ENCODE data around the gene FOXP1.
A peak's percentile ranks its signal among the peaks of the same experiment; 100 is the strongest.

The FOXP1 gene

DNA sequence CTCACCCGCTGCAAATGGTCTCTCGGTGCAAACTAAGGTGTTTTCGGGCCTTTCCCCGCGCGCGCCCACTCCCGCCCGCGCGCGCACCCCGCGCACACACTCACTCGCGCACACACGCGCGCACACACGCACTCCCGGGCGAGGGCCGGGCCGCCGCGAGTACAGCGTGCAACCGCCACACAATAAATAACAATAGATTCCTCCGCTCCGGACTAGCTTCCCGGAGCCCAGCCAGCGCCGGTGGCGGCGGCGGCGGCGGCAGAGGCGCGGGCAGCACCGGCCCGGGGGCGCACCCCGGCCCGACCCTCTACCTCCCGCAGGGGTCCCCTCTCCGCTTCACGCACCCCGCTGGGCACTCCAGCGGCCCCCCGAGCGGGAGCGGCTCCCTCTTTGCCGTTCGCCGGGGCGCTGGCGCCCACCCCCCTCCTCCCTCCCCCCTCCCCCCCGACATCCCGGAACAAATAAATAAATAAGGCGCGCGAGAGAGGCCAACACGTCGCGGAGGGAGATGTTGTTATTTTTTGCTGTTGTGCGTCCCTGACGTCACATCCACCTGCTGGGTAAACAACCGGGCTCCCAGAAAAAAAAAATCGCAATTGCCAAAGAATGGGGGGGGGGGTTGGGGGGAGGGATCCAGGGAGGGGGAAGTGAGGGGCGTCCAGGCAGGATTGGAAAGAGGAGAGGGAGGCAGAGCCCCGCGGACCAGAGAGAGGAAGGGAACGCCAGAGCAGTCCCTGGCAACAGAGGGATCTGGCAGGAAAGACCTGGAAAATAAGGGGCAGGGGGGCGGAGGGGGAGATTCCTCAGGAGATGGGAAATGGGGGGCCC is at the start of gene FOXP1:
FOXP1 (minus strand) TSS at position 163 of the 828 bp plus-strand sequence. CDS start 385,347 bp downstream, outside the sequence.
- DNase-seq = peak; percentile 70

DNA sequence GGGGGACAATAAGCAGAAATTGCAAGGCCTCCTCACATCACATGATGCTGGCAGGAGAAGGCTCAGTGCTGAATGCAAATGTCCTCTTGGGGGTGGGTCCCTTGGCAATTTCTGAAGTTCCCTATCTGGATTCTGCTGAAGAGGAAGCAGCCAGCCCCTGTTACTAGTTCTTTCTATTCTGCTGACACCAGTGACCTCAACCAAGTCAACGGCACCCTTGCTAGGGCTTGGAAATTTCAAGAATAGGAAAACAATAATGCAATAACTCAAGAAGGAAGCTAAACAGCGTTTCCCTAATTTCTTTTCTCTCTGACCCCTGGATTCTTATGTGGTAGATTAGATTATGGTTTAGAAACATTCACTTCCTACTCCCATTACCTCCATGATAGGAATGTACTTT is 46.2 kb upstream of the FOXP1 start:
- DNase-seq = no peak

DNA sequence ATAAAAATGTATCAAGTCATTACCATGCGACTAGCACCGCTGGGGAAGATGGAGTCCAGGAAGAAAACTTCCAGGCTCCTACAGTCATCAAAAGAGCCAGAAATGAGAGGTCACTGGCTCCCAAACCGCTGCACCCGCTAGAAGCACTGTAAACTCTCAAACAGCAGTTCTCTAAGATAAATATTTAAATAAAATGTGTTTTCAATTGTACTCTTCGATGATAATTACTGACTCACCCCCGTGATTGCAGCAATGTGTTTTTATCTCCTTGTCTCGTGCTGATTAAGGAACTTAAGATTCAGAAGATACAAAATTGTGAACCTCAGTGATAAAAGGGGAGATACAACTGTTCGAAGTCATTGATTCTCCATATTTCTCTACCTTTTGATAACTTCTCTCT is 45.8 kb upstream of the FOXP1 start:
- DNase-seq = peak; percentile 80

DNA sequence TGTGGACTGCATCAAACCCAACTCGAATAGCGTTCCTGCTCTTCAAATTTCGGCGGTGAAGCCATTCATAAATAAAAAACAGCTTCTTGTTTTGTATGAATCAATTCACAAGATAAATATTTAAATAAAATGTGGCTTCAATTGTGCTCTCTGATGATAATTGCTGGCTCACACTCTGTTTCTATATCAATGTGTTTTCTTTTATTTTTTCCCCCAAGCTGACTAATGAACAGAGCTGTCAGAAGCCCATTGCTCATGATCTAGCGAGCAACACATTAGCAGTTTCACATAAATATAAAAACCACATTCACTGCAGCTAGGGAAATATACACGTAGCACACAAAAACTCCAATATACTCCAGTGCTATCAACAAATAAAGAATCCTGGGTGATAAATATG is 45.0 kb upstream of the FOXP1 start:
- peak; percentile 50 for DNase-seq

DNA sequence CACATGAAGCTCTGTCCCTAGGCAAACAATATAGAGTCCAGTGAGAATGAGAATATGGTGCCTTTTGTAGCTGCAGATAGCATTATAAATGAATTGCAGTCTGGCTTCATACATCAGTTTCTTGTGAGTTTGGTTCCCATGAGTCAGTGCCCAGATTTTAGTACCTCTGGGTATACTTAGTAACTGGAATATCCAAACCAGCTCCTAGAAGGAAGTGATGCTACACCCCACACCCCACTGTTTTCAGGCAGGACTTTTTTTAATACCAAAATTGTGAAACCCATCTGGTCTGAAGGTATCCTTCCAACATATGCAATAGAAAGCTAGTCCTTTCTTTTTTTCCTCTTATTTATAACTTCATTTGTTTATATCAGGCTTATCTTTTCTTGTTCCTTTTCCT is 42.1 kb upstream of the FOXP1 start:
- no peak for DNase-seq

DNA sequence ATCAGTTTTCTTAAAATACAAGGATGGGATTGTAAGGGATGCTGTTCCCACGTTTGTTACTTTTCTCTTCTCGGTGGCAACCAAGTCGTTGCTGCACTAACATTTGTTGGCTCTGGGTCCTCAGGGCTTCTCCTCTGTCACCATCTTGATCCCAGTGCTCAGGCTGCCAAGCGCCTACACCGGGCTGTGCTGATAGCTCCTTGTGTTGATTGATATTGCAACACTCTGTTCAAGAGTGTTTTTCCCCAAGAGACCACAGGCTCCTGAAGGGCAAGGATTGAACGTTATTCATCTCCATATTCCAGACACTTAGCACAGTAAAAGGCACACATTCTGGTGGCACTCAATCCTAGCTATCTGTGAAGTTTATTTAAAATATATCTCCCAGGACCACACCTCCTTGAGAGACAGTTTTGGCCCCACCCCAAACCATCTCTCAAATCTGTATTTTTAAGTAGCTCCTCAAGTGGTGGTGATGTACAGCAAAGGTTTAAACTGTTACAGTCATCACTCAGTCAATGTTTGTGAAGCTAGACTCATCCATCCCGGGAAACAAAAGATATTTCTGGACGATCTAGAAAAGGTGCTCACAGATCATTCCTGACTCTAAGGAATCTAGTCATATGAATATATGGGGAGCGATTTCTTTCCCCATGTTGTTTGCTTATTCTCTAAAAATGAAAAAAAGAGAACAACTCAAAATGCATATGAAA is 38.5 kb upstream of the FOXP1 start:
- DNase-seq = no peak

DNA sequence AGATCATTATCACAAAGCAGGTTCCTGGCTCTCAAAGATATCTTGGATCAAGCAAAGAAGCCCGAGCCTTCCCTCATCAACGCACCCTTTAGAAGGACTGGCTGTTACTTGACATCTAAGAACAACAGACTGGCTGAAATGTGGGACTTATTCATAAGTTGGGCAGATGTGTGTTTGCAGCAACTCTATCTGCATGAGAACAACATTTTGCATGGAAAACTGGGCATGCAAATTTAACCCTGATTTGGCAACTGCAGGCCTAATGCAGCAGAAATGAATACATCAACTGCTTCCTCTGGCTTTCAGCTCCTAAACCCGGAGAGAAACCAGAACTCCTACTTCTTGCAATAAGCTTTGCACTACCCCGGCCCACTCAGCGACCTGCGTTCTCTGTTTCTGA is 35.0 kb upstream of the FOXP1 start:
- DNase-seq = no peak

DNA sequence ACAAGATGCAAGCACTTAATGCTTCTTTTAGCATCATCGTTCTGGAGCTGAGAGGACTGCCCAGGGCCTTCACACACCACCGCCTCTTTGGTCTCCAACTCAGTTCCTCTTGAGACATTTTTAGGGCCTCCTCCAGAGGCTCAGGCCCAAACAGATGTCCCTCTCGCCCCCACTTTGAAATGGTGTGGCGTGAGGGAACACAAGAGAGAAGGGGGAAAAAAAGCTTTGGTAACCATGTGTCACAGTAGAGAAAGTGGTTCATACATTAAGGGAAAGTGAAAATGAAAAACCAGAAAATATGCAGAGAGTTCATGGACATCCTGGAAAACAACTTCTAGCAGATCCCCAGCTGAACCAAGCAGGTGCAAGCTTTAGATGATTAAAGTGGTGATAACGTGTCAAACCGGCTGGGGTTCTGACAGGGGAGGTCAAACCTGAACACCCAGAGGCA is 33.1 kb upstream of the FOXP1 start:
- no peak for DNase-seq

DNA sequence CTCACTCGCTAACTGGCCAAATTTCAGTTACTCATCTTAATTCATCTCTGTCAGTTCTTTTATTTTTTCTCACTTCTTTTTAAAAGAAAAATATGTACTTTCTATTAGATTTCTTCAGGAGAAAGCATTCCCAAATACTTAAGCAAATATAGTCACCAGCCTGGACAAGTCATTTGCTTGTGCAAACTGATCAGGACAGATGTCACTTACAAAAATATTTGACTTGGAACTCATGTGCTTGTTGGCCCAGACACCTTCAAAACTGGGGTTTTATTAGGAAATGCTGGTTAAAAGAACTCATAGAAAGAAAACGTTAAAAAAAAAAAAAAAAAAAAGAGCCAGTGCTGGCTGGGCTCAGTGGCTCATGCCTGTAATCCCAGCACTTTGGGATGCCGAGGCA is 31.3 kb upstream of the FOXP1 start:
- DNase-seq = no peak

DNA sequence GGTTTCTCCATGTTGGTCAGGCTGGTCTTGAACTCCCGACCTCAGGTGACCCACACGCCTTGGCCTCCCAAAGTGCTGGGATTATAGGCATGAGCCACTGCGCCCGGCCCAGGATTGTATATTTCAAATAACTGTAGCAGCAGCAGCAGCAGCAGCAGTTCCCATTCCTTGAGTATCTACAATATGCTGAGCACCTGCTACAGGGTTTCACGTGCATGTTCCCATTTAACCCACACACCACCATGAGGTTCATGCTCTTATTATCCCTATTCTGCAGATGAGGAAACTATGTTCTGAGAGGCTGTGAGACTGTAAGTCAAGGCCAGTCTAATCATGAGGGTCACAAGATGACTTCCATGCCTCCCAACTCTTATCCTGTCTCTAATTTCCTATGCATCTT is 30.9 kb upstream of the FOXP1 start:
- no peak for DNase-seq

DNA sequence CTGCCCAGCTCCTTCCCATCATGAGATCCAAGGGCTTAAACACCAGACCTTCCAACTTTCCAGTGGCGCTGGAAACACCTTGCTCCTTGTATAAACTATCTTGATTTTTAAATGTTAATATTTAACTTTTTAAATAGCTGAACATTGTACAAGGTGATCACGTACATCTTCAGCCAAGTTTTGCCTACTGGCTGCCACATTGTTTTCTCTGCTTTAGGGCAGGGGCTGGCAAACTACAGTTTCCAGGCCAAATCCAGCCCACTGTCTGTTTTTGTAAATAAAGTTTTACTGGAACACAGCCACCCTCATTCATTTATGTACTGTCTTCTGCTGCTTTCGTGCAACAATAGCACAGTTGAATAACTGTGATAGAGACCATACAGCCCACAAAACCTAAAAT is 27.6 kb upstream of the FOXP1 start:
- no peak for DNase-seq

DNA sequence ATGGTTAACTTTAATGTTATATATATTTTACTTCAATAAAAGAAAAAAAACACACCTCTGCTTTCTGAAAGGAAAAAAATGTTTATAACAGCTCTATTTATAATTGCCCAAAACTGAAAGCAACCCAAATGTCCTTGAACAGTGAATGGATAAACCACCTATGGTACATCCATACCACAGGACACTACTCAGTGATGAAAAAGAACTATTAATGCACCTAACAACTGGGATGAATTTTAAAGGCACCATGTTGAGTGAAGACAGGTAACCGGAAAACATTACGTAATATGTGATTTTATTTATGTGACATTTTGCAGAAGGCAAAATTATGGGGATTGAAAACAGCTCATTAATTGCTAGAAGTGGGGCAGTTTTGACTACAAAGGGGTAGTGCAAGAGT is 23.8 kb upstream of the FOXP1 start:
- DNase-seq = no peak

DNA sequence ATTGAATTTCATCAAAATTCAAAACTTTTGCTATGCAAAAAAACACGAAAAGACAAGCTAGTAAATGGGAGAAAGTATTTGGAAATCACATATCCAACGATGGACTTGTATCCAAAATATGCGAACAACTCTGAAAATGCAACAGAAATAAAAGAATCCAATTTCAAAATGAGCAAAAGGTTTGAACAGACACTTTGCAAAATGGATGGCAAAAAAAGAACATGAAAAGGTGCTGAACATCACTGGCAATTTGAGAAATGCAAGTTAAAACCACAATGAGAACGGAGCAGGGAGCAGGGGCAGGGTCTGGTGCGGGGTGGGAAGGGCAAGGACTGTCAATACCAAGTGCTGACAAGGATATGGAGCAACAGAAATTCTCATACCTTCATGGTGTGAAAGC is 23.1 kb upstream of the FOXP1 start:
- no peak for DNase-seq

DNA sequence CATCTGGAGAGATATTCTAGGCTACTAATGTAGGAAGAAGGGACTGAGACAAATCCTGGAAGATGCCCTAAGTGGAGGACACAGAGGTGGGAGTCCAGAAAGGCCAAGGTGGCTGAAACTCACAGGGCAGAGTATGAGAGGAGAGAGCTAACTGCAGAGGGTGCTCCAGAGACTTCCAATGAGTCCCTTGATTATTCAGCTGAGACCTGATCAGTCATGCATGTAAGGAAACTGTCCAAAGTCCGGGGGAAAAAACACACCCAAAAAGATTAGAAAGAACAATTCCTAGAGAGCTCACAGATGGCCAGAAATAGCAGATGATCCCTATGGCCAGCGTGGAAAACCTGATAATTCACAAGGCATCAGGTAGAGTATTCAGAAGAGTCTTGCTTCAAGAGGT is 18.7 kb upstream of the FOXP1 start:
- no peak for DNase-seq

DNA sequence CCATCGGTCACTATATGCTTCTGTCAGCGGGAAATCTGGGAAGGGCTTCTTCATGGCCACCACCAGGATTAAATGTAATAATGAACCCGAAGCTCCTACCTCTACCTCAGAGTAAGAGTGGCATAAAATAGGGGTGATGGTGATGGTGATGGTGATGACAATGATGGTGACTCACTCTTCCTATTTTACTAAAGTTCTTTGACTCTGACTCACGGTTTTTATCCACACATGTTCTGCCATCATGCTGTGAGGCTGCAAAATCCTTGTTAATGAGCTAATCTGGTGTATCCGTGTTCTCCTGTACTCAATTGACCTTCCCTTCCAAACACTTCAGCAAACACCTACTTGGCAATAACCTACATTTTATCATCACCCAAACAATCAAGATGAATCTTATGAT is 18.3 kb upstream of the FOXP1 start:
- DNase-seq = peak; percentile 79

DNA sequence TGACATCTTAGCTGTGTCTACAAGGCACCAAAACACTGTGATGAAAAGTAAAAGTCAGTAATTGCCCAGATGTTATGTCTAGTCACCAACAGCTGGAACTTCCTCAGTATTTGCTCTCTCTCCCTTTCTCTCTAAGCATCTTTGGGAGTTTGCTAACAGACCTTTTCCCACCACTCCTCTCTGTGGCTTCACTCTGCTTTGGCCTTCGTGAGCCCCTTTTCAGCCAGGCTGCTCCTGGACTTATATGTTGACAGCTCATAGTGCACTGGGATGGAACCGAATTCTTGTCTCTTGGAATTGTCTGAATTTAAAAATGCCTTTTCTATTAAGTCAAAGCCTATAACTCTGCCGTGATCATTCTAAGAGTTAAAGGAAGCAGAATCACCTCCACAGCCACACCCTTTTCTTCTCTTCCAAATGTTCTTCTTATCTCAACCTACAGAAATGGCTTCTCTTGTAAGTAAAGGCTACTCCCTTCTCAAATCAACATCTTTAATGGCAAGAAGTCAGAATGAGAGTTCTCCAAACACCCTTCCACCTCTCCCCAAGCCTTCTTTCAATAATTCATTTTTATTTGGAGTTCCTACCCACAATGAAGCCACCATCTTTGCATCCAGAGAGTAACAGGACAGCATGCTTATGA is 17.2 kb upstream of the FOXP1 start:
- DNase-seq = no peak

DNA sequence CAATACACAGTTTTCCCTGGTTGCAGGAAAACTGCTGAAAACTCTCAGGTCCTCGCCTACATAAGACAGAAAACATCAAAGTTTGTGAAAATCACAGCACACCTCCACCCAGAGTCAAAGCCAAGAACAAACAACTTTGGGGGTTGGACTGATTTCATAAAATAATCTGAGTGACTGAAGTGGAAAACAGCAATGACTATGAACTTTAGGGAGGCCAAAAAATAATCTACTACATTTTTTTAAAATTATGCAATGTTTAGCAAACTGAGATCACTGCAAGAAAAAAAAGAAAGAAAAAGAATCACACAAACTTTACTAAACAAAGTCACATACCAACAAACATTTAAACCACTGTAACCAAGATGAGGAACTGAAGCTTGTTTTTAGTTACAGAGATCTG is 15.9 kb upstream of the FOXP1 start:
- DNase-seq = no peak

DNA sequence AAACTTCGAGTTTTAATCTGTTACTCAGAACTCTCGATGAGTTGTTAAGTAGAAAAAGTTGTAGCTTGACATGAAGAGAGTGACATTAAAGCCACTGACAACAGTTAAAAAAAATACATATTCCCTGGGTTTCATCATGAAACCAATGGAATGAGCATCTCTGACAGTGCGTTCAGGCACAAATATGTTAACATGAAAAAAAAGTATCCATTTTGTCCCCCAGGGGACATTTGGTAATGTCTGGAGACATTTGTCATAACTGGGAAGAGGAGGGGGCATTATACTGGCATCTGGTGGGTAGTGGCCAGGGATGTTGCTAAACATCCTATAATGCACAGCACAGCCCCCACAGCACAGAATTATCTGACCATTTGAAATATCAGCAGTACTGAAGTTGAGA is 14.8 kb upstream of the FOXP1 start:
- DNase-seq = no peak

DNA sequence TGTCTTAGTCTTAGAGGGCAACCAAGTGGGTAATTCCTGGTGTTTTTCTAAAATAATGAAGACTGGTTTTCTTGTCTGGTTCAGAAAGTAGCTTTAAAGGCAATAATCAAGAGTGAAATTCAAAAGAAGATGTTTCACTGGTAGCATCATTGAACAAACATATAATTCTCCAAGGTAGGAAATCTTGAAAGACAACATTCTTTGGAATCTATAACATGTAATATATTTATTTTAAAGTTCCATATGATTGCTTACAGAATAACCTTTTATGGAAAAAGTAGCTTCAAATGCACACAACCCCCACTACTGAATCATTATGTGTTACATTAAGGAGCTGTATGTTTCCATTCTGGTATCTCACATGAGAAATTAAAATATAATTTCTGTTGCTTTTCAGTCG is 13.8 kb upstream of the FOXP1 start:
- DNase-seq = no peak

DNA sequence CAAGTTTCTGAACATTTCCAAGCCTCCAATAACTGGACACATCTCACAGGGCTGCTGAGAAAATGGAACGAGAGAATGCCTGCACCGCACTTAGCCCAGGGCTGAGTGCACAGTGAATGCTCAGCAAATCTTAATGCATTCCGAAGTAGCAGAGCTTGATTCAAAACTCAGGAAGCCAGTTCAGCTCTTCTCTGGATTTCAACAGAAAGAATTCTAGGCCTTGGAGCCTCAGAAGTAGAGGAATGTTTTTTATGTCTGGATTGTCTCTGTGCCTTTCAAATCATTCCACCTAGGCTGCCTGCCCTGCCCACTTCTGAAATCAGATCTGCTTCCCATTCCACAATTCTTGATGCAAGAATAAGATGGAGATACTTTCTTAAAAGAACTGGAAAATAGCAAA is 9.6 kb upstream of the FOXP1 start:
- no peak for DNase-seq

DNA sequence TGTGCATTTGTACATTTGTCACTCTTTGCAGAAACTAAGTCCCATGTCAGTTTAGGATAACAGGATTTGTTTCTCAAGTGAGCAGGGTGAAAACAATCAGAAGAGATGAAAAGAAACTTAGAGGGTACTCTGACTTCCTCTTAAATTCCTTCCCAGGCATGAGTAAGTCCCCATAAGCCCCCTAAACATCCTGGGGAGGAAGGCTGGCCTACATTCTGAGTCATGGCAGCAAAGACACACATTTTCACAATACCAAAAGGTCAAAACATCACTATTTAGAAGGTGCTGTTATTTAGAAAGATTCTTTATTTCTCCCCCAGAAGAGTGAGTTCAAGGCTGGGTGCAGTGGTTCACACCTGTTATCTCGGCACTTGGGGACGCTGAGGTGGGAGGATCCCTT is 7.6 kb upstream of the FOXP1 start:
- DNase-seq = no peak

DNA sequence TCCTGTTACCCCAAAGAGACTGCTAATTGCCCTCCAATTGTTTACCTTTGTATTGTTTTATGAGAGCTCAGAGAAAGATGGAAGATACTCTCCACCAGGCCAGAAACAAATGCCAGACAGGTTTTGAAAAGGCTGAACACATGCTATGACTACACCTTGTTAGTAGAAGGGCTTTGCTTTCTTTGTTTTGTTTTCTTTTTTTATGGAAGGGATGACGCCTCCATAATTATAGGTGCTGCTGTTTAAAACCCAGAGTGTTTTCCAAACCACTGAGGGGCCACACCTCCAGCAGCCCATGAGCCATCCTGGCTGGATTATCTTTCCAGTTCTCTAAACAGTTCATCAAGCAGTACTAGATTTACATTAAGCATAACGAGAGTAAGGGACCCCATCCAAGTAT is 5.6 kb upstream of the FOXP1 start:
- DNase-seq = no peak

DNA sequence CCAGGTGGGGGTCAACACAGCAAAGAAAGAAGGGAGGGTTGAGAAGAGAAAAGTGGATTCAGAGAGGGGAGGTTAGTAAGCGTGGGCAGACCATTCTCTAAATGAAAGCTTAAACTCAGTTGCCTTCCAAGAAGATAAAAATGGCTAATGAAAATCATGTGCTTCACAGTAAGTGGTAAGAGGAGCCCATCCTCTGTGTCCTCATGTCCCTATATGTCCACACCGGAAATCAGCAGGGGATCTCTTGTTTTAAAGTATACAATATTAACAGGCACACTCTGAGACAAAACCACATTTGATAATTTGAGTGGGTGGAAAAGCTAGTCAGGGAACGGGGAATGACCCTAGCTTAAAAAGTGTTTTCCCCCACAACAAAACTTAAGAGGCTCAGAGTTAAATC is 4.4 kb upstream of the FOXP1 start:
- no peak for DNase-seq

DNA sequence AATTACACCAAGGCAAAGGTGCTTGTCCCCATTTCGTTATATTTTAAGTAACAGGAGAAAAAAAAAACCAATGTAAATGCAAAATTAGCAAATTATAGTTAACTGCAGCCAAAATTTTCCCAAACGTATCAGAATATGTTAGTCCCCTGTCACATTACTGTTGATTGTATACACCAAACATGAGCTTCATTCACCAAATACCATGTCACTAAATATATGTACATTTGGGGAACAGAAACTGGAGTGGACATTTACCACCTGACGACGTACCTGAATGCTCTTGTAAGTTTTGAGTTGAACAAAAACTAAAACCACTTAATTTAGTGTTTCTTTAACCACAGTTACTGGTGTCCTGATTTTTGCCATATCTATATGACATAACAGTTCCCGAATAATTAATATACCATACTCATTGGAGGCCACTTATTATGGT is 3.3 kb upstream of the FOXP1 start:
- DNase-seq = no peak
